Spinal cord (tissue), 10 donors: ENCODE measurements around the gene GOLGA6L24. TPM values are rescaled to one million over a fixed set of nuclear protein-coding genes. Genes with fewer than 3 reads are reported as not detected.
"Not testable (repeated sequence)": the region's sequence is repeated elsewhere in the genome, so short reads cannot be mapped to it uniquely, and the experiment has no call there.

Experiments used
- DNase-seq, 6 donors: peaks; one replicate each; pipeline versions ENCODE4 v3.0.0 to v3.0.0-alpha.2; 2013 to 2015; ENCODE audit warnings: low spot score in 6 of 6, low read depth in 4 of 6
- H3K27ac ChIP-seq: one replicate; pipeline ENCODE4 v1.5.1; 2013; ENCODE audit warnings: low read depth, low read length, control low read depth
- H3K27me3 ChIP-seq: one replicate; pipeline ENCODE4 v1.6.1; 2013; ENCODE audit warnings: low read length; ENCODE audit not compliant: control insufficient read depth, insufficient read depth
- H3K36me3 ChIP-seq: one replicate; pipeline ENCODE4 v1.6.1; 2013; ENCODE audit warnings: low read length; ENCODE audit not compliant: control insufficient read depth, insufficient read depth
- H3K4me1 ChIP-seq: one replicate; pipeline ENCODE4 v1.6.1; 2013; ENCODE audit warnings: low read length; ENCODE audit not compliant: control insufficient read depth, insufficient read depth
- H3K4me3 ChIP-seq: one replicate; pipeline ENCODE4 v1.5.1; 2013; ENCODE audit warnings: low read depth, low read length, control low read depth
- H3K9me3 ChIP-seq: one replicate; pipeline ENCODE4 v1.6.1; 2013; ENCODE audit warnings: low read length; ENCODE audit not compliant: control insufficient read depth, insufficient read depth
- WGBS: methylation state at CpG from one replicate; pipeline ENCODE4 v1.1.5; 2013; ENCODE audit warnings: missing lambda C conversion rate; ENCODE audit not compliant: insufficient coverage; 5-methylcytosine and 5-hydroxymethylcytosine counted together
- long read RNA-seq, 4 donors: transcript quantifications; one replicate each; lab custom pipeline, GENCODE V29; 2026
- polyA plus RNA-seq, 2 donors: library from polyadenylated mRNA; unstranded; fragments of 120-200 nt; gene quantifications; one replicate each; pipeline ENCODE4 v1.2.1, GENCODE V29; 2013; ENCODE audit not compliant: insufficient read length in 2 of 2
- total RNA-seq, 2 donors: library from RNA; depleted of rRNA in 1 of 2; stranded (reverse); fragments of 120-200 nt in 1 of 2; fragments of >200 nt in 1 of 2; gene quantifications; one replicate each; pipeline versions ENCODE4 v1.2.3 to v1.2.4, GENCODE V29; 2013 to 2014
- donor health status: healthy.

GOLGA6L24 gene
- total RNA-seq (not detected), polyA plus RNA-seq (not detected)
- long read RNA-seq, donor 1 = 0 reads
- long read RNA-seq, donor 2 = 0 reads
- long read RNA-seq, donor 3 = 0 reads
- long read RNA-seq, donor 4 = 0 reads

- H3K4me3 ChIP-seq, H3K36me3 ChIP-seq, H3K4me1 ChIP-seq, H3K27ac ChIP-seq, H3K9me3 ChIP-seq, DNase-seq, H3K27me3 ChIP-seq: not testable (repeated sequence)
- no CpG with 5 or more reads among the region's 7 CpGs for WGBS
These were observed at the start of gene GOLGA6L24 for GRCh38 chr15:28357984-28358383. TSS of gene GOLGA6L24 (minus strand) at chr15:28358084. CDS start at chr15:28358023, 61 bp downstream.

- not testable (repeated sequence) for H3K4me3 ChIP-seq, DNase-seq, H3K9me3 ChIP-seq, H3K4me1 ChIP-seq, H3K27me3 ChIP-seq, H3K27ac ChIP-seq, H3K36me3 ChIP-seq
- WGBS = no CpG with 5 or more reads among the region's 64 CpGs
These were observed 45.0 kb upstream of the GOLGA6L24 start for GRCh38 chr15:28402774-28403435.

- not testable (repeated sequence) for H3K27me3 ChIP-seq, DNase-seq, H3K27ac ChIP-seq, H3K9me3 ChIP-seq, H3K4me1 ChIP-seq, H3K36me3 ChIP-seq, H3K4me3 ChIP-seq
- WGBS = no CpG with 5 or more reads among the region's 11 CpGs
These were observed 38.1 kb upstream of the GOLGA6L24 start for GRCh38 chr15:28396022-28396421.

- no CpG with 5 or more reads among the region's 3 CpGs for WGBS
- not testable (repeated sequence) for H3K4me3 ChIP-seq, H3K27me3 ChIP-seq, DNase-seq, H3K9me3 ChIP-seq, H3K27ac ChIP-seq, H3K4me1 ChIP-seq, H3K36me3 ChIP-seq
These were observed 22.2 kb upstream of the GOLGA6L24 start for GRCh38 chr15:28380053-28380452.

GRCh38 chr15:28378364-28378763 is 20.5 kb upstream of the GOLGA6L24 start, which contains the start of gene GOLGA8F:
TSS of gene GOLGA8F (plus strand) at chr15:28378664. CDS start at chr15:28378762, 98 bp downstream.
- H3K4me1 ChIP-seq, H3K9me3 ChIP-seq, H3K4me3 ChIP-seq, H3K27ac ChIP-seq, H3K36me3 ChIP-seq, DNase-seq, H3K27me3 ChIP-seq: not testable (repeated sequence)
- WGBS = no CpG with 5 or more reads among the region's 8 CpGs

- not testable (repeated sequence) for H3K36me3 ChIP-seq, H3K4me3 ChIP-seq, H3K27me3 ChIP-seq, H3K27ac ChIP-seq, H3K9me3 ChIP-seq, DNase-seq, H3K4me1 ChIP-seq
- WGBS = no CpG with 5 or more reads among the region's 17 CpGs
These were observed 7.6 kb upstream of the GOLGA6L24 start for GRCh38 chr15:28365502-28365901.

- not testable (repeated sequence) for H3K36me3 ChIP-seq, DNase-seq, H3K4me1 ChIP-seq, H3K27me3 ChIP-seq, H3K4me3 ChIP-seq, H3K9me3 ChIP-seq, H3K27ac ChIP-seq
- WGBS = no CpG with 5 or more reads among the region's 52 CpGs
These were observed 35.7 kb downstream of the GOLGA6L24 start, which contains the start of gene HERC2 for GRCh38 chr15:28322129-28322588. TSS of gene HERC2 (minus strand) at chr15:28322179. CDS start at chr15:28321433, 746 bp downstream.

GRCh38 chr15:28321358-28322078 is 36.4 kb downstream of the GOLGA6L24 start:
- not testable (repeated sequence) for H3K9me3 ChIP-seq, H3K27me3 ChIP-seq, H3K36me3 ChIP-seq, H3K27ac ChIP-seq, H3K4me1 ChIP-seq, H3K4me3 ChIP-seq
- DNase-seq = peak in 1 of 6 donors; percentile 7
- no CpG with 5 or more reads among the region's 39 CpGs for WGBS

- WGBS = no CpG with 5 or more reads among the region's 1 CpG
- H3K27me3 ChIP-seq, H3K9me3 ChIP-seq, H3K4me1 ChIP-seq, H3K27ac ChIP-seq, DNase-seq, H3K4me3 ChIP-seq: not testable (repeated sequence)
- H3K36me3 ChIP-seq = peaks cover 14% of the 10 kb centered on the region
These were observed 38.2 kb downstream of the GOLGA6L24 start for GRCh38 chr15:28319725-28320124.
